K562 (cell line): ENCODE data around the gene FBXO27. TPM values are rescaled to one million over a fixed set of nuclear protein-coding genes. Genes with fewer than 3 reads are reported as not detected.

Experiments
- ATAC-seq: fragments of 200-7000 bp; cut with Tn5 transposase; 3 replicates; pipeline ENCODE4 v1.9.1; 2020; ENCODE audit warnings: moderate library complexity
- BruUV-seq: library from RNA; stranded (reverse); fragments of 400-500 nt; replicated peaks from 2 replicates; lab custom pipeline; 2021; lab: Mats Ljungman, UMichigan
- CTCF ChIA-PET: fragments of 300-600 bp; formaldehyde crosslinking; extraction: SDS; loops from one replicate; lab custom pipeline; 2021; ENCODE audit warnings: low intra/inter-chr PET ratio; lab: Yijun Ruan, JAX
- POLR2A ChIA-PET: fragments of 300-600, 350-650 bp; sonication (Branson Sonifier 250); formaldehyde crosslinking; extraction: SDS; loops from one replicate; lab custom pipeline; 2021; ENCODE audit warnings: antibody characterized with exemption, inconsistent platforms; lab: Yijun Ruan, JAX
- DNase-seq, 4 experiments: peaks; one replicate each; pipeline versions ENCODE4 v3.0.0 to v3.0.0-alpha.2; 2011 to 2018; ENCODE audit warnings: low spot score in 3 of 4, mixed read lengths in 3 of 4; ENCODE audit errors: extremely low read depth in 1 of 4
- FAIRE-seq: peaks from 2 replicates; lab custom pipeline; 2011; peaks lifted over from hg19 to GRCh38; lab: Jason Lieb, UNC
- H2AFZ ChIP-seq: 2 replicates; pipeline ENCODE4 v1.6.0; 2011; ENCODE audit warnings: low read depth, low read length, control low read depth, inconsistent platforms
- H3K27ac ChIP-seq: fragments of 200-600 bp; 3 replicates; pipeline ENCODE4 v1.8.0; 2011; ENCODE audit warnings: low read depth, mild to moderate bottlenecking, control low read depth, inconsistent platforms, low read length, moderate library complexity, mixed read lengths; ENCODE audit errors: extremely low read depth
- H3K27me3 ChIP-seq, 2 experiments: fragments of 300-600 bp in 1 of 2; 2 replicates in 1 of 2; 3 replicates in 1 of 2; pipeline versions ENCODE4 v1.6.0 to v1.8.0; 2011; ENCODE audit warnings: inconsistent platforms in 2 of 2, low read length in 2 of 2, mild to moderate bottlenecking in 1 of 2, mixed read lengths in 1 of 2, moderate library complexity in 1 of 2; ENCODE audit not compliant: control insufficient read depth in 2 of 2, insufficient read depth in 2 of 2
- H3K36me3 ChIP-seq: fragments of 300-600 bp; 3 replicates; pipeline ENCODE4 v1.8.0; 2011; ENCODE audit warnings: mild to moderate bottlenecking, low read length, inconsistent platforms; ENCODE audit not compliant: control insufficient read depth, insufficient read depth
- H3K4me1 ChIP-seq, 2 experiments: fragments of 200-600 bp in 1 of 2; replicated peaks in 1 of 2; 2 replicates in 1 of 2; 3 replicates in 1 of 2; pipeline versions ENCODE4 v1.5.1 to v1.8.0; 2011; ENCODE audit warnings: inconsistent platforms in 2 of 2, low read length in 2 of 2, mild to moderate bottlenecking in 1 of 2, mixed read lengths in 1 of 2, moderate library complexity in 1 of 2; ENCODE audit not compliant: control insufficient read depth in 2 of 2, insufficient read depth in 2 of 2
- H3K4me2 ChIP-seq: 2 replicates; pipeline ENCODE4 v1.6.1; 2011; ENCODE audit warnings: low read length, control low read depth, inconsistent platforms, mixed read lengths; ENCODE audit not compliant: insufficient read depth
- H3K4me3 ChIP-seq: fragments of 200-600 bp; sonication (generic), shearing (Covaris generic); 2 replicates; pipeline ENCODE4 v1.5.1; 2016; ENCODE audit warnings: control low read depth, inconsistent platforms
- H3K79me2 ChIP-seq: fragments of 200-600 bp; 3 replicates; pipeline ENCODE4 v1.8.0; 2011; ENCODE audit warnings: low read length, inconsistent platforms; ENCODE audit not compliant: control insufficient read depth, insufficient read depth
- H3K9ac ChIP-seq, 2 experiments: 2 replicates each; pipeline versions ENCODE4 v1.6.0 to v1.6.1; 2011; ENCODE audit warnings: low read depth in 2 of 2, low read length in 2 of 2, control low read depth in 1 of 2, inconsistent platforms in 1 of 2, mild to moderate bottlenecking in 1 of 2, mixed read lengths in 1 of 2; ENCODE audit not compliant: insufficient read depth in 1 of 2
- H3K9me1 ChIP-seq: one replicate; pipeline ENCODE4 v1.6.0; 2011; ENCODE audit warnings: inconsistent platforms, mild to moderate bottlenecking, low read length, moderate library complexity; ENCODE audit not compliant: control insufficient read depth, insufficient read depth
- H3K9me3 ChIP-seq: replicated peaks from 2 replicates; pipeline ENCODE4 v1.5.1; 2011; ENCODE audit warnings: low read depth, low read length, inconsistent platforms; ENCODE audit not compliant: control insufficient read depth, insufficient read depth
- H4K20me1 ChIP-seq: replicated peaks from 2 replicates; pipeline ENCODE4 v1.6.1; 2011; ENCODE audit warnings: low read length, inconsistent platforms, mixed read lengths; ENCODE audit not compliant: control insufficient read depth, insufficient read depth
- BMI1 ChIP-seq: fragments of 150-350 bp; IDR thresholded peaks from 2 replicates; pipeline ENCODE4 v1.6.1; 2014; ENCODE audit warnings: low read length
- FOXJ3 ChIP-seq: sonication (generic); formaldehyde crosslinking; IDR thresholded peaks from 2 replicates; pipeline ENCODE4 v1.4.0; 2020; ENCODE audit warnings: mild to moderate bottlenecking, missing genetic modification reagents
- RBM22 ChIP-seq: fragments of 200-400 bp; formaldehyde crosslinking; IDR thresholded peaks from 2 replicates; pipeline ENCODE4 v1.6.1; 2018; ENCODE audit warnings: low read length, low read depth; ENCODE audit not compliant: poor library complexity, severe bottlenecking
- TAL1 ChIP-seq: fragments of 450-650 bp; IDR thresholded peaks from 2 replicates; pipeline ENCODE4 v1.6.1; 2016; ENCODE audit warnings: mild to moderate bottlenecking
- TGIF2 ChIP-seq: sonication (generic); formaldehyde crosslinking; IDR thresholded peaks from 2 replicates; pipeline ENCODE4 v1.8.1; 2022; ENCODE audit warnings: mild to moderate bottlenecking, missing genetic modification reagents, moderate library complexity
- ZBTB1 ChIP-seq: sonication (generic); formaldehyde crosslinking; IDR thresholded peaks from 2 replicates; pipeline ENCODE4 v1.8.1; 2023; ENCODE audit warnings: missing genetic modification reagents, low read depth, mild to moderate bottlenecking, borderline replicate concordance
- ZNF445 ChIP-seq: fragments of 250-450 bp; sonication (Bioruptor Pico); IDR thresholded peaks from 2 replicates; pipeline ENCODE4 v1.4.0; 2020; ENCODE audit warnings: low read depth, mild to moderate bottlenecking, moderate library complexity
- ZNF75A ChIP-seq: fragments of 450-650 bp; formaldehyde crosslinking; IDR thresholded peaks from 2 replicates; pipeline ENCODE4 v1.4.0; 2020; ENCODE audit warnings: mild to moderate bottlenecking
- WGBS: fragments of 100-300 bp; shearing (Covaris generic); methylation state at CpG from one replicate; pipeline ENCODE4 v1.1.6; 2016; ENCODE audit warnings: low coverage, mixed read lengths; ENCODE audit not compliant: insufficient coverage; ENCODE audit errors: missing lambda C conversion rate; 5-methylcytosine and 5-hydroxymethylcytosine counted together
- in situ Hi-C: fragments of 300-500 bp; cut with MboI; formaldehyde crosslinking; loops from 4 replicates; pipeline ENCODE4 v1.15.0; 2018; ENCODE audit warnings: inconsistent platforms, mixed read lengths
- intact Hi-C: fragments of 100-400 bp; cut with micrococcal nuclease; formaldehyde crosslinking; loops from 2 replicates; pipeline ENCODE4 v1.14.2; 2022
- polyA plus RNA-seq, 8 experiments: library from polyadenylated mRNA; depleted of rRNA in 4 of 8; stranded (reverse) in 5 of 8; unstranded in 3 of 8; fragments of >200 nt; fragmentation: Nextera tagmentation in 2 of 8; fragmentation: Illumina TruSeq in 1 of 8; extraction: Ambion mirVana in 2 of 8; extraction: Trizol in 1 of 8; gene quantifications; 2 replicates each; pipeline versions ENCODE4 v1.2.1 to v1.2.3, GENCODE V29; 2011 to 2014; ENCODE audit warnings: inconsistent platforms in 1 of 8, missing spikeins in 1 of 8
- total RNA-seq, 7 experiments: library from RNA; depleted of rRNA in 6 of 7; stranded (reverse); fragments of >200 nt in 6 of 7; fragmentation: Illumina TruSeq in 2 of 7; extraction: Trizol in 2 of 7; gene quantifications; 2 replicates each; pipeline versions ENCODE4 v1.2.1 to v1.2.3, GENCODE V29; 2011 to 2021; ENCODE audit warnings: low replicate concordance in 1 of 7
- TF ChIP-seq, protein P1 (sequence below): fragments of 250-450 bp; sonication (Bioruptor Pico); IDR thresholded peaks from 2 replicates; pipeline ENCODE4 v1.4.0; 2020; ENCODE audit warnings: mild to moderate bottlenecking, moderate library complexity
- TF ChIP-seq, protein P2 (sequence below): fragments of 250-450 bp; sonication (Bioruptor Pico); IDR thresholded peaks from 2 replicates; pipeline ENCODE4 v1.5.0; 2021; ENCODE audit warnings: mild to moderate bottlenecking, borderline replicate concordance
- TF ChIP-seq, protein P3 (sequence below): fragments of 250-450 bp; sonication (Bioruptor Pico); IDR thresholded peaks from 2 replicates; pipeline ENCODE4 v1.5.0; 2021
- TF ChIP-seq, protein P4 (sequence below): sonication (generic); formaldehyde crosslinking; IDR thresholded peaks from 2 replicates; pipeline ENCODE4 v1.8.1; 2023; ENCODE audit warnings: mild to moderate bottlenecking, missing genetic modification reagents, moderate library complexity
- TF ChIP-seq, protein P5 (sequence below): sonication (generic); formaldehyde crosslinking; IDR thresholded peaks from 2 replicates; pipeline ENCODE4 v1.8.1; 2023; ENCODE audit warnings: mild to moderate bottlenecking, missing genetic modification reagents

FBXO27 gene
- total and polyA plus RNA-seq, 9 of the 15 experiments (the other 6 are each of a cell fraction or from before 2014, with no cell fraction given) = 1.8 to 11.0 (median 6.3) TPM

DNA sequence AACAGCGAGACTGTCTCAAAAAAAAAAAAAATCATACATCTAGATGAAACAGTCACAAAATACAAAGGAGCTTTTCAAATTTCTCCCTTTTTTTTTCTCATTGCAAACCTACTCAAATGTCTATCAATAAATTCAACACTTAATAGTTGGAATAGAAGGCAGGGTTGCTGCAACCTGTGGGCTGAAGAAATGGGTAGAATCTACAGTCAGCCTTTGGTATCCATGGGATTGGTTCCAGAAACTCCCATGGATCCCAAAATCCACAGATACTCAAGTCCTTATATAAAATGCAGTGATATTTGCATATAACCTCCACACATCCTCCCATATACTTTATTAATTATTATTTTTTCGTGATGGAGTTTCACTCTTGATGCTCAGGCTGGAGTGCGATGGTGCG, 14.7 kb downstream of the FBXO27 start (continued):
- TF ChIP-seq, protein P1, sequence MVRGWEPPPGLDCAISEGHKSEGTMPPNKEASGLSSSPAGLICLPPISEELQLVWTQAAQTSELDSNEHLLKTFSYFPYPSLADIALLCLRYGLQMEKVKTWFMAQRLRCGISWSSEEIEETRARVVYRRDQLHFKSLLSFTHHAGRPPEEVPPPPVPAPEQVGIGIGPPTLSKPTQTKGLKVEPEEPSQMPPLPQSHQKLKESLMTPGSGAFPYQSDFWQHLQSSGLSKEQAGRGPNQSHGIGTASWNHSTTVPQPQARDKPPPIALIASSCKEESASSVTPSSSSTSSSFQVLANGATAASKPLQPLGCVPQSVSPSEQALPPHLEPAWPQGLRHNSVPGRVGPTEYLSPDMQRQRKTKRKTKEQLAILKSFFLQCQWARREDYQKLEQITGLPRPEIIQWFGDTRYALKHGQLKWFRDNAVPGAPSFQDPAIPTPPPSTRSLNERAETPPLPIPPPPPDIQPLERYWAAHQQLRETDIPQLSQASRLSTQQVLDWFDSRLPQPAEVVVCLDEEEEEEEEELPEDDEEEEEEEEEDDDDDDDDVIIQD (CRISPR knock-in tag) = no peak
- TF ChIP-seq TGIF2 (CRISPR knock-in tag) = no peak
- TF ChIP-seq, protein P2, sequence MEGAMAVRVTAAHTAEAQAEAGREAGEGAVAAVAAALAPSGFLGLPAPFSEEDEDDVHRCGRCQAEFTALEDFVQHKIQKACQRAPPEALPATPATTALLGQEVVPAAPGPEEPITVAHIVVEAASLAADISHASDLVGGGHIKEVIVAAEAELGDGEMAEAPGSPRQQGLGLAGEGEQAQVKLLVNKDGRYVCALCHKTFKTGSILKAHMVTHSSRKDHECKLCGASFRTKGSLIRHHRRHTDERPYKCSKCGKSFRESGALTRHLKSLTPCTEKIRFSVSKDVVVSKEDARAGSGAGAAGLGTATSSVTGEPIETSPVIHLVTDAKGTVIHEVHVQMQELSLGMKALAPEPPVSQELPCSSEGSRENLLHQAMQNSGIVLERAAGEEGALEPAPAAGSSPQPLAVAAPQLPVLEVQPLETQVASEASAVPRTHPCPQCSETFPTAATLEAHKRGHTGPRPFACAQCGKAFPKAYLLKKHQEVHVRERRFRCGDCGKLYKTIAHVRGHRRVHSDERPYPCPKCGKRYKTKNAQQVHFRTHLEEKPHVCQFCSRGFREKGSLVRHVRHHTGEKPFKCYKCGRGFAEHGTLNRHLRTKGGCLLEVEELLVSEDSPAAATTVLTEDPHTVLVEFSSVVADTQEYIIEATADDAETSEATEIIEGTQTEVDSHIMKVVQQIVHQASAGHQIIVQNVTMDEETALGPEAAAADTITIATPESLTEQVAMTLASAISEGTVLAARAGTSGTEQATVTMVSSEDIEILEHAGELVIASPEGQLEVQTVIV (CRISPR knock-in tag) = no peak
- TF ChIP-seq ZBTB1 = no peak
- TF ChIP-seq TAL1 = no peak
- TF ChIP-seq, protein P3, sequence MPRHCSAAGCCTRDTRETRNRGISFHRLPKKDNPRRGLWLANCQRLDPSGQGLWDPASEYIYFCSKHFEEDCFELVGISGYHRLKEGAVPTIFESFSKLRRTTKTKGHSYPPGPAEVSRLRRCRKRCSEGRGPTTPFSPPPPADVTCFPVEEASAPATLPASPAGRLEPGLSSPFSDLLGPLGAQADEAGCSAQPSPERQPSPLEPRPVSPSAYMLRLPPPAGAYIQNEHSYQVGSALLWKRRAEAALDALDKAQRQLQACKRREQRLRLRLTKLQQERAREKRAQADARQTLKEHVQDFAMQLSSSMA = no peak
- TF ChIP-seq, all 486 proteins: peak for 0

DNA sequence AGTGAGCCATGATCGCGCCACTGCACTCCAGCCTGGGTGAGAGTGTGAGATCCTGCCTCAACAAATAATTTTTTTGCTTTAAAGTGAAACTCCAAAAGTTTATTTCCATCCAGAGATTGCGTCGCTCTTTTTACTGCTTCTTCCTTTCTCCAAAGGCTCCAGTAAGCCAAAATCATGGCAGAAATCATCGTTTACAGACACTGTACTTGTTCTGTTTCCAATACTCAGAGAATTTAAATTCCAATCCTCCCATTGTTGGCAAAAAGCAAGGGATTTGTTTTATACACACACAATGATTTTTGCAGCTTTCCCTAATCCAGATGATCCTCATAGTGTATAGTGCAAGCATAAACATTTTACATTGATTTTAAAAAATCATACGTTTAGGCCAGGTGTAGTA, 15.3 kb downstream of the FBXO27 start:
- in situ Hi-C loops (no loop called here), intact Hi-C loops (no loop called here)
- no peaks in the 10 kb centered on the region for H3K36me3 ChIP-seq
- H3K9me1 ChIP-seq = no peaks in the 10 kb centered on the region
- H3K27ac ChIP-seq = no peak overlapping the region
- FAIRE-seq (no peak), DNase-seq (no peak), ATAC-seq (no peak)
- ChIA-PET CTCF (no interaction called here), POLR2A (interaction anchor here (0.6 kb wide), 2 partner anchors 8 to 12 kb away, joined by 3 to 4 read pairs; no protein-coding TSS in a partner anchor)
- H4K20me1 ChIP-seq = no peaks in the 10 kb centered on the region
- no TSS peak for BruUV-seq
- no peaks in the 10 kb centered on the region for H3K79me2 ChIP-seq
- WGBS = 17% methylated on average over 6 of the region's 6 CpGs
- H3K4me3 ChIP-seq = no peak overlapping the region
- H2AFZ ChIP-seq = no peak overlapping the region
- no peak overlapping the region for H3K4me2 ChIP-seq
- peaks cover 4 to 33% of the 10 kb centered on the region in 2 experiments; a peak in 4 of 5 replicates for H3K27me3 ChIP-seq
- no peaks in the 10 kb centered on the region for H3K9me3 ChIP-seq
- H3K9ac ChIP-seq = no peak overlapping the region
- H3K4me1 ChIP-seq = no peaks in the 10 kb centered on the region
- TF ChIP-seq ZNF75A (CRISPR knock-in tag) = no peak
- TF ChIP-seq RBM22 = no peak
- TF ChIP-seq BMI1 = no peak
- no peak for TF ChIP-seq FOXJ3 (CRISPR knock-in tag)
- TF ChIP-seq, protein P4, sequence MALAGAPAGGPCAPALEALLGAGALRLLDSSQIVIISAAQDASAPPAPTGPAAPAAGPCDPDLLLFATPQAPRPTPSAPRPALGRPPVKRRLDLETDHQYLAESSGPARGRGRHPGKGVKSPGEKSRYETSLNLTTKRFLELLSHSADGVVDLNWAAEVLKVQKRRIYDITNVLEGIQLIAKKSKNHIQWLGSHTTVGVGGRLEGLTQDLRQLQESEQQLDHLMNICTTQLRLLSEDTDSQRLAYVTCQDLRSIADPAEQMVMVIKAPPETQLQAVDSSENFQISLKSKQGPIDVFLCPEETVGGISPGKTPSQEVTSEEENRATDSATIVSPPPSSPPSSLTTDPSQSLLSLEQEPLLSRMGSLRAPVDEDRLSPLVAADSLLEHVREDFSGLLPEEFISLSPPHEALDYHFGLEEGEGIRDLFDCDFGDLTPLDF (CRISPR knock-in tag) = no peak
- no peak for TF ChIP-seq ZNF445 (CRISPR knock-in tag)
- TF ChIP-seq, protein P5, sequence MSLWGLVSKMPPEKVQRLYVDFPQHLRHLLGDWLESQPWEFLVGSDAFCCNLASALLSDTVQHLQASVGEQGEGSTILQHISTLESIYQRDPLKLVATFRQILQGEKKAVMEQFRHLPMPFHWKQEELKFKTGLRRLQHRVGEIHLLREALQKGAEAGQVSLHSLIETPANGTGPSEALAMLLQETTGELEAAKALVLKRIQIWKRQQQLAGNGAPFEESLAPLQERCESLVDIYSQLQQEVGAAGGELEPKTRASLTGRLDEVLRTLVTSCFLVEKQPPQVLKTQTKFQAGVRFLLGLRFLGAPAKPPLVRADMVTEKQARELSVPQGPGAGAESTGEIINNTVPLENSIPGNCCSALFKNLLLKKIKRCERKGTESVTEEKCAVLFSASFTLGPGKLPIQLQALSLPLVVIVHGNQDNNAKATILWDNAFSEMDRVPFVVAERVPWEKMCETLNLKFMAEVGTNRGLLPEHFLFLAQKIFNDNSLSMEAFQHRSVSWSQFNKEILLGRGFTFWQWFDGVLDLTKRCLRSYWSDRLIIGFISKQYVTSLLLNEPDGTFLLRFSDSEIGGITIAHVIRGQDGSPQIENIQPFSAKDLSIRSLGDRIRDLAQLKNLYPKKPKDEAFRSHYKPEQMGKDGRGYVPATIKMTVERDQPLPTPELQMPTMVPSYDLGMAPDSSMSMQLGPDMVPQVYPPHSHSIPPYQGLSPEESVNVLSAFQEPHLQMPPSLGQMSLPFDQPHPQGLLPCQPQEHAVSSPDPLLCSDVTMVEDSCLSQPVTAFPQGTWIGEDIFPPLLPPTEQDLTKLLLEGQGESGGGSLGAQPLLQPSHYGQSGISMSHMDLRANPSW = no peak
